Erythroblast (primary cell): Measurements from ENCODE around the gene IKZF3.

ENCODE experiments used
- GATA1 ChIP-seq: IDR thresholded peaks from 2 replicates; pipeline ENCODE4 v1.6.1; 2011; ENCODE audit warnings: low read depth, mild to moderate bottlenecking, control low read depth, low read length, moderate library complexity
- POLR2A ChIP-seq: IDR thresholded peaks from 2 replicates; pipeline ENCODE4 v1.6.1; 2011; ENCODE audit warnings: mild to moderate bottlenecking, low read length

GRCh38 chr17:39729280-39729851 is 134.7 kb downstream of the IKZF3 start:
- TF ChIP-seq POLR2A (no peak), GATA1 (no peak)
